Neuron (in vitro differentiated cells): Measurements from ENCODE around the gene SINHCAF.

Source experiments
- H2AFZ ChIP-seq: one replicate; pipeline ENCODE4 v1.6.1; 2013; ENCODE audit warnings: low read depth, mild to moderate bottlenecking, inconsistent platforms, low read length, moderate library complexity
- H3K27me3 ChIP-seq: one replicate; pipeline ENCODE4 v1.6.1; 2013; ENCODE audit warnings: low read length; ENCODE audit not compliant: insufficient read depth
- H3K36me3 ChIP-seq: one replicate; pipeline ENCODE4 v1.6.1; 2013; ENCODE audit warnings: low read length; ENCODE audit not compliant: insufficient read depth
- H3K4me1 ChIP-seq: one replicate; pipeline ENCODE4 v1.6.1; 2013; ENCODE audit warnings: low read length; ENCODE audit not compliant: insufficient read depth
- H3K4me3 ChIP-seq: 2 replicates; pipeline ENCODE4 v1.5.1; 2013; ENCODE audit warnings: mild to moderate bottlenecking, low read length, moderate library complexity
- H3K9me3 ChIP-seq: one replicate; pipeline ENCODE4 v1.6.1; 2013; ENCODE audit warnings: low read length

The SINHCAF gene

DNA sequence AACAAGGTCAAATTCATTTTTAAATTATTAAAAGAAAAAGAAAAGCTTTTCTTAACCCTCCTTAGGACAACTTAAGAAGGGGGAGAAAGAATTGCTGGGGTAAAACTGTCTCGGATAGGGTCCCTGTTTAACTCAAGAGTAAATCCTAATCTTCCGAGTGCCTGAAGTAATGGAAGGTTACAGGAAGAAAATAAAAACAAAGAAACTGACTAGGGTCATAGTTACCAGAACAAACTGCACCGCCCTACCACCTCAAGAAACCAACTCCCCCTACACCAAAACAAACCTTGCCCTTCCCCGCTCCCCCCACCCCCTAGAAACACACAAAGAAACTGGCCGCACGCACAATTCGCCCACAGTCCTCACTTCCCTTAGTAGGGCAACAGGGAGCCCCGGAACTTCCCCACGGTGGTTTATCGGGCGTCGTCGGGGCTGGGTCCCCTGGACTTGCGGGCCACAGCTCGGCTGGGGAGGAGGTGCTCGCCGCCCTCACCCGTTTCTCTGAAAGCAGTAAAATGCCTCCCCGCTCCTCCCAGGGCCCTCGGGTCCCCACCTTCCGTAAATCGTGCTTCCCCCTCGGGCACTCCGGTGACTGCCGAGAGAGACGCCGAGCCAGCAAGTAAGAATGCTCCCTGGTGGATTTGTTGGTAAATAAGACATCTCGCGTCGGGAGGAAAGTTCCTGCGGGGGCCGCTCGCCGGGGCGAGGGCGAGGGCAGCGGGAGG lies 2.4 kb downstream of the SINHCAF start:
- H3K4me1 ChIP-seq = peaks cover 42% of the 10 kb centered on the region
- H2AFZ ChIP-seq = no peak overlapping the region
- no peaks in the 10 kb centered on the region for H3K27me3 ChIP-seq
- no peaks in the 10 kb centered on the region for H3K9me3 ChIP-seq
- H3K4me3 ChIP-seq = peak overlapping the region; percentile 94
- no peaks in the 10 kb centered on the region for H3K36me3 ChIP-seq

DNA sequence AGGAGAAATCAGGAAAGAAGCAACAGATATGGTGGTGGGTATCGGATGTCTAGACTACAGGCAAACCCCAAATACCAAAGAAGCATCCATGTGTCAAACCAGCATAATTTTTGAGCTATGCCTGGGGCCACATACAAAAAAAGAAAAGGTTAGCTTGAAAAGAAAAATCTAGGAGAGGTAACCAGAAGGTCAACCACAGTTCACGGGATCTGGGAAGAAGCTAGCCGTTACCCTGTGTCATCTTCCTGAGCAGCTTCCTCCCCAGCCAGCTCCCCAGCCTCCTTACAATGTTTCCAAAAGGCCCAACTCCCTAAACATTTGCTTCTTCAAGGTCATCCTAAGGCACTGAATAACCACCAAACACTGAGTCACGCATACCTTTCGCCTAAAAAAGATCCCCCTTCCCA lies 3.1 kb downstream of the SINHCAF start:
- Histone ChIP-seq H3K4me3 (peak overlapping the region; percentile 94), H3K36me3 (no peaks in the 10 kb centered on the region), H3K27me3 (no peaks in the 10 kb centered on the region), H3K4me1 (peaks cover 49% of the 10 kb centered on the region), H2AFZ (no peak overlapping the region), H3K9me3 (no peaks in the 10 kb centered on the region)

DNA sequence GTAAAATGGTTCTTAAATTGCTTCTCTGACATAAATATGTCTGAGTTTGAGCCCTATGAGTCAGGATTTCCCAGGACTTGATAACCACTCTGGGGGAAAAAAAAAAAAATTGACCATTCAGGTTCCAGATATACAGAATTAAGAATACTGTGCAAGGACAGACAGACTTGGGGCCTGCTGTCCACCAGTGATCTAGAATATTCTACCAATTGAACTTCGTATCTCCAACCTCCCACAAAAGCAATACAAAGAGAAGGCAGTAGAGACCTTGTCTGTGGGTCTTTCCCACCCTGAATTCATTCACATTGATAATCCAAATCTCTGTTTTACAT lies 4.1 kb downstream of the SINHCAF start:
- Histone ChIP-seq H3K4me1 (peaks cover 54% of the 10 kb centered on the region), H3K36me3 (no peaks in the 10 kb centered on the region), H3K4me3 (peak overlapping the region; percentile 94)

DNA sequence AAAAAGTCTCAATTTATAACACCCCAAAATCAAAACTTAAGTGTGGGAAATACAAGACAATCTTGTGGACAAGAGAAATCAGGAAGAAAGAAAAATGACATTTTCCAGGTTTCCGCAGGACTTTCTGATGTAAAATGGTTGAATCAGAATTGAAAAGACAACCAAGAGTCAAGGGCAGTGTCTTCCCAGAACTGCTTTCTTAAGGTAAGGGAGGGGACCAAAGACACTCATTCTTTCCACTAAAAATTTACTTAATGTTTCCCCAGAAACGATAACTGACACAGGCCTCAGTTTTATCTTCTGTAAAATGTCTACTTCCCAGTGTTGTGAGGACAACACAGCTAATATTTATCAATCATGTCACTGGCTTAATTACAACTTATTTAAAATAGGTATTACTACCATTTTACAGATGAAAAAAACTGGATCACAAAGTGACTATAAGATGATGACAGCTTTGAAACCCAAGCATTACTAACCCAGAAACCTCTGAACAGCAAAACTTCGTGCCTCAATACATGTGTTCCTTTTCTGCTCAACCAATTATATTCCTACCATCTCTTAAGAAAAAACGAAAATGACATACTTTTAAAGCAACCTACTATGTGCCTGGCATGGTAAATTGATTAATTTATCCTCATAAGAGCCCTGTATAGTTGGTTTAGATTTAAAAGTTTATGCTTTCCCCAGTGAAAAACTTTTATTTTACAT lies 4.6 kb downstream of the SINHCAF start:
- Histone ChIP-seq H3K9me3 (no peaks in the 10 kb centered on the region), H3K4me1 (peaks cover 49% of the 10 kb centered on the region), H3K27me3 (no peaks in the 10 kb centered on the region), H2AFZ (no peak overlapping the region), H3K4me3 (peak overlapping the region; percentile 94), H3K36me3 (no peaks in the 10 kb centered on the region)

More for the DNA sequence above, 4.1 kb downstream of the SINHCAF start:
- no peak overlapping the region for H2AFZ ChIP-seq
- H3K27me3 ChIP-seq = no peaks in the 10 kb centered on the region
- H3K9me3 ChIP-seq = no peaks in the 10 kb centered on the region

DNA sequence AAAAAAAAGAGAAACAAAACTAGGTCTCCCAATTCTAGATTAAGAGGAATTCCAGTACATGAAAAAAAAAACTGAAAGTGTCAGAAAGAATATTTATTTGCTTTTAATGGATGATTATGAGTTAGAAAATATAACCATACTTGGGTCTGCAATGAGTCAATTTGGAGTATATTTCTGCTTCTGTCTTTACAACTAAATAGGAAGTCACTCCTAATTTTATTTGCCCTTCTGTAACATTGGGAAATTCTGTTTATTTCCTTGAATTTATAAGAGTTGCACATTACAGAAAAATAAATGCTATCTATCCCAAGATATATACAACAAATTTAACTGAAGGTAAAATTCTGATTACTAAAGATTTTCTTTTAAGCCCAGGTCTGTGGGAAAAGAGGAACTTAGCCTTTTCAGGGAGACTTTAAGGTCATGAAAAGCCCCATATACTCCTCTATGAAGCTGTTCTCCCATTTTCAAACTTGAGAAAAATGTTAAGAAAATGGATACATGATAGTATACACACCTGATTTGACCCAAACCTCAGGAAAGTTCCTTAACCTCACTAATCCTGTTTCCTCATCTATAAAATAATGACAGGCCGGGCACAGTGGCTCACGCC lies 7.2 kb downstream of the SINHCAF start:
- no peaks in the 10 kb centered on the region for H3K9me3 ChIP-seq
- H2AFZ ChIP-seq = no peak overlapping the region
- no peaks in the 10 kb centered on the region for H3K36me3 ChIP-seq
- no peaks in the 10 kb centered on the region for H3K27me3 ChIP-seq
- H3K4me1 ChIP-seq = peaks cover 48% of the 10 kb centered on the region
- no peak overlapping the region for H3K4me3 ChIP-seq

DNA sequence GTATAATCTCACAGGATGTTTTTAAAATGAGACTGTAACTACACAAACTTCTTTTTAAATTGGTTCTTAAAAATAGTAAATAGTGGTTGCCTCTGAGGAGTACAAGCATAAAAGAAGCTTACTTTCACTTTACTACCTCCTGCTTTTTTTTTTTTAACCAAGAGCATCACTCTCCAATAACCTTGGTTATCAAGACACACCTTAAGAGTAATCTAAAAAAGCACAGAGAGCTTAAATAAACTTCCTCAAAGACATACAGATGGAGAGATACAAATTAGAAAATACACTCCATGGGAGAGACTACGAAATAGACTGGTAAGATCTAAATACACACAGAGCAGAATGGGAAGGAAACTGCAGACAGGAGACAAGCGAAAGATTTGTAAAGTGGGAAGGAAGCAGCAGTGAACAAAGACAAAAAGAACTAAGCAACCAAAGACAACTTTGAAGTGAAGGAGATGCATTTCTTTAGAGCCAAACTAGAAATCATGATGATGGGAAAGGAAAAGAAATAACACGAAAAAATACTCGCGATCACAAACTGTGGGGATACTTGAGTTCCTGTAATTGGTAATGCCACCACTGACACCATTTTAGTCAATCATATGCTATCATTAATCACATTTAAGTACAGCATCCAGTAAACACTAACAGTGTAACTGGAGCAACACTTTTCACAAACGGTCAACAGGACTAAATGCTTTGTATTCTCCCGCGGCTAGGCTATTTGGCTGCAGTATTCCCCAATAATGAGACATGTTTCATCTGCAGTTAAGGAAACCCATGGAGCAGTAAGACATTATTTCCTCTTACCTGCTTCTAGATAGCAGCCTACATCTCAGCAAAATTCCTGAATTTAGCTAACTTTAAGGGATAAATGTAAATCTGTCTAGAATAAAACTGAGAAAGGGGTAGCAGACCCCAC lies 8.2 kb downstream of the SINHCAF start:
- peaks cover 45% of the 10 kb centered on the region for H3K4me1 ChIP-seq
- H3K36me3 ChIP-seq = peaks cover 1% of the 10 kb centered on the region
- H2AFZ ChIP-seq = no peak overlapping the region
- peak overlapping the region; percentile 11 for H3K4me3 ChIP-seq
- H3K27me3 ChIP-seq = no peaks in the 10 kb centered on the region
- no peaks in the 10 kb centered on the region for H3K9me3 ChIP-seq

DNA sequence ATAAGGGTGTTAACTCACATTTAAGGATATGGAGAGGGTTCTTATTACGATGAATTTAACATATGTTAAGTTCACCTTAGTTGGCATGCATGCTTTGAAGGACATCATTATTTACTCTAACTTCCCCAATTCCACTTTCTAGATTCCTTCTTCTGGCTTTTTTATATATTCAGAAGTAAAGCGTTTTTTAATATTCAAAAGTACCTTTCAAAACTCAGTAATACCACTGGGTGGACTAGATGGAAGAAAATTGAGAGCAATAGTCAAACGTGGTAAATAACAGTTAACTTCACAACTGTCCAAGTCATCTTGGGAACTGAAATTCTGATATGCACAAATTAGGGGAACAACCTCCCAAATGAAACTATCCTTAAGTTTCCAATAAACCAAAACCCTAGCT lies 9.1 kb downstream of the SINHCAF start:
- H2AFZ ChIP-seq = no peak overlapping the region
- H3K36me3 ChIP-seq = peaks cover 1% of the 10 kb centered on the region
- peaks cover 36% of the 10 kb centered on the region for H3K4me1 ChIP-seq
- H3K9me3 ChIP-seq = no peaks in the 10 kb centered on the region
- H3K27me3 ChIP-seq = no peaks in the 10 kb centered on the region
- no peak overlapping the region for H3K4me3 ChIP-seq

DNA sequence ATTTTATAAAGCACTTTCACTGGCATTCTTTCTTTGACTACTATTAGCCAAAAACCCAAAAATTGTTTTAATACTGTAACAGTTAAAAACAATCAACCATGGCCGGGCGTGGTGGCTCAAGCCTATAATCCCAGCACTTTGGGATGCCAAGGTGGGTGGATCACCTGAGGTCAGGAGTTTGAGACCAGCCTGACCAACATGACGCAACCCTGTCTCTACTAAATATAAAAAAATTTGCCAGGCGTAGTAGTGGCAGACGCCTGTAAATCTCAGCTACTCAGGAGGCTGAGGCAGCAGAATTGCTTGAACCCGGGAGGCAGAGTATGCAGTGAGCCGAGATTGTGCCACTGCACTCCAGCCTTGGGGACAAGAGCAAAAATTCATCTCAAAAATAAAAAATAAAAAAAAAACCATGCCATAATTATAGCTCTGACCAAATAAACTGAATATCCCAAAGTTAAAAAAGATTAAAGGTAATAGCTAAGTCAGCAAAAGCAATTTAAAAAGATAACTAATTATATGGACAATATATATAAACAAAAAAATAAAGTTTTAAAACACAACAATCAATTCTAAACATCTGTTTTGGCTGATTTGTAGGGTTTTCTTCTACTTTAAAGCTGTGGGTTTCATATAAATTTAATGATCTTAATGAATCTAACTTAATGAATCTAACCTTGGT lies 10.0 kb downstream of the SINHCAF start:
- peaks cover 6% of the 10 kb centered on the region for H3K36me3 ChIP-seq
- no peak overlapping the region for H3K4me3 ChIP-seq
- peaks cover 5% of the 10 kb centered on the region for H3K9me3 ChIP-seq
- H3K27me3 ChIP-seq = no peaks in the 10 kb centered on the region
- H3K4me1 ChIP-seq = peaks cover 27% of the 10 kb centered on the region
- H2AFZ ChIP-seq = no peak overlapping the region

DNA sequence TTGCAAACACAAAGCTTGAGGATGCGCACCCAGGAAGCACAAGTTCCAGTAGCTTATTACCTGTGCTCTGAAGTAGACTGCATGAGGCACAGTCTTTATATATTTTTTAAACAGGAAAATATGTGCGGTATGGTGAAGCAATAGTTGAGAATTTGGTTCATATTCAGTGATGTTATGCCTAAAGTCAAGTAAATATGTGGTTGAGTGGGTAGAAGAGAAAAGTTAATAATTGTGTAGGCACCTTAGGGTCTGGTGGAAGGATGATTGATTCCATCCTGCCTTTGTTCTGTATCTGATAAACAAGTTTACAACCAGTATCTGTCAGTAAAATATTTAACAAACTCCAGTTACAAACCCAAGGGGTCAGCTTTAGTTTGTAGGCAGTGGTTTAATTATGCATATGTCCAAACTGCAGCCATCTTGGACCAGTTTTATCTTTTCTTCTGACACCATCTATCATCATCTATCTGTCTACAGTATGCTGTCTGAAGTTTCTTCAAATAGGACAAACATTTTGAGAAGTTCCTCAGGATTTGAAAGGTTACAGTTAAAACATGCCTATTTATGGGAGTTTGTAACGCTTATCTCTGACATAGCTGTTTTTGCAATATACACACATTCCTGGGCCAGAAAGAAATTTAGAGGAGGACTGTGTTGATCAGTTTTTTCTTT lies 10.8 kb downstream of the SINHCAF start:
- Histone ChIP-seq H3K9me3 (peaks cover 5% of the 10 kb centered on the region), H3K4me3 (no peak overlapping the region), H3K27me3 (no peaks in the 10 kb centered on the region), H3K36me3 (peaks cover 7% of the 10 kb centered on the region), H3K4me1 (peaks cover 20% of the 10 kb centered on the region), H2AFZ (no peak overlapping the region)

DNA sequence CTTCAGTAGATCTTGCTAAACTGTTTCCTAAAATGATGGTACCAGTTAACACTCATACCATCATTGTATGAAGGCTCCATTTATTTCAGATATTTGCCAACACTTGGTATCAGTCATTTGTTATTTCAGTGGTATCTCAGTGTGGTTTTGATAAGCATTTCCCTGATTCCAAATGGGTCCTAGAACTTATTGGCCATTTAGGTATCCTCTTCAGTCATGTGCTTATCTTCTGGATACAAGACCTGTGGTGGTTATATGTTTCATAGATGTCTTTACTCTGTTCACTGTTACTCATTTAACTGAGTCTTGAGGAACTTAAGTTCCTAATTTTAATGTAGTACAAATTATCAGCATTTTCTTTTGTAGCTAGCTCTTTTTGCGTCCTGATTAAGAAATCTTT lies 13.5 kb downstream of the SINHCAF start:
- H3K4me3 ChIP-seq = no peak overlapping the region
- H3K9me3 ChIP-seq = peaks cover 5% of the 10 kb centered on the region
- H3K4me1 ChIP-seq = peaks cover 4% of the 10 kb centered on the region
- H3K36me3 ChIP-seq = peaks cover 12% of the 10 kb centered on the region
- no peaks in the 10 kb centered on the region for H3K27me3 ChIP-seq
- H2AFZ ChIP-seq = no peak overlapping the region

DNA sequence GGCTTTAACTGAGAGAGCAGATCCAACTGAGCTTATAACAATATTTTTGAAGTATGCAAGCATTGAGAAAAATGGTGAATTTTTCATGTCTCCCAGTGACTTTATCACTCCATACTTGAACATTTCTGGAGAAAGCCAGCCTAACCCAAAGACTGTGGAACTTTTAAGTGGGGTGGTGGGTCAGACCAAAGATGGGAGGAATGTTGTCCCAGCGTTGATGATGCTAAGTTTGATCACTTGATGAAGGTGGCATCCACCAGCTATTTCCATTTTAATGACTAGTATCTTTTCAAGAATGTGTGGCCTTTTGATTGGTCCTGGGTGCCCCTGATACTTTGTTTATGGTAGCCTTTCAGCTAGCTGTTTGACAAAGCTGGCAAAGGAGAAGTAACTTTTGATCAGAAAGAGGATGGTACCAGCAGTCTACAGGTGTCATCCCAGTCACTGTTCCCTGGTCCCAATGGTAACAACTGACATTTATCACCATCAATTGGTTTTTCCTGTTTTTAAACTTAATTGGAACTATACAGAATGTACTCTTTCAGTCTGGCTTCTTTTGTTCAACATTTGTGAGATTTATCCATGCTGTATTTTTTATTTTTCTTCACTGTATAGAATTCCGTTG lies 14.2 kb downstream of the SINHCAF start:
- Histone ChIP-seq H3K4me1 (no peaks in the 10 kb centered on the region), H3K9me3 (peaks cover 9% of the 10 kb centered on the region), H3K36me3 (peaks cover 12% of the 10 kb centered on the region), H2AFZ (no peak overlapping the region), H3K4me3 (no peak overlapping the region), H3K27me3 (no peaks in the 10 kb centered on the region)

DNA sequence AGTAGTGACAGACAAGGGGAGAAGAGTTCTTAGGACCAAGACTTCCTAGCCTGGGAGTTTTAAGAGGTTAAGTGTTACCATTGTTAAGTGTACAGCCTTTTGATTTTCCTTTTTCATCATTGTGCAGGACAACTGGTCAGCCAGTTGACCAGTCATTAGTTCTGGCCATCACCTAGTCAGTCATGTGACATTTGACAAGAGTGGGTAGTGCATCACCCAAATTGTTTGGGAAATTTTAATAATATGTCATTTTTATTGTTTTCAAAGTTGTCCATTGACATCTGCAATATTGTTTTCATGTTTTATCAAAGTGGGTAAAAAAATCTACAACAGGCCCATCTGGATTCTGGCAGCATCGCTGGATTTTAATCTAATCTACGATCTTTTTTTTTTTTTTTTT lies 15.5 kb downstream of the SINHCAF start:
- Histone ChIP-seq H3K9me3 (peaks cover 9% of the 10 kb centered on the region), H3K4me3 (no peak overlapping the region), H3K27me3 (no peaks in the 10 kb centered on the region), H3K36me3 (peaks cover 16% of the 10 kb centered on the region), H3K4me1 (no peaks in the 10 kb centered on the region), H2AFZ (no peak overlapping the region)
